ENCODE data around the gene SYNE2.
"Not testable (repeated sequence)": the region's sequence is repeated elsewhere in the genome, so short reads cannot be mapped to it uniquely, and the experiment has no call there.

SYNE2 gene

DNA sequence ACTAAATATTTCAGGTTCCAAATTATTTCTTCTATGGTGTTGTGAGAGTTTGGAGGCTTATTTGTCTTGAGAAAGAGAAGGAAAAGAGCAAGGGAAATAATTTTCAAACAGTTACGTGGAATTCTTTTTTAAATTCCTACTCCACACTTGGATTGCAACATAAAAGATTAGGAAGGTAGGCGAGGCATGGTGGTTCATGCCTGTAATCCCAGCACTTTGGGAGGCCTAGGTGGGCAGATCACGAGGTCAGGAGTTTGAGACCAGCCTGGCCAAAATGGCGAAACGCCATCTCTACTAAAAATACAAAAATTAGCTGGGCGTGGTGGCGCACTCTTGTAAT is 265.6 kb downstream of the SYNE2 start:
- not testable (repeated sequence) for H3K27ac ChIP-seq (ENCODE audit: insufficient read depth, low read length, poor library complexity, severe bottlenecking); H3K9me3 ChIP-seq (ENCODE audit: control insufficient read depth, low read length); H3K4me1 ChIP-seq (ENCODE audit: control insufficient read depth, insufficient read depth, low read length, poor library complexity, severe bottlenecking); H3K27me3 ChIP-seq (replicated peaks; ENCODE audit: control insufficient read depth, insufficient read depth, low read length, poor library complexity, severe bottlenecking); H3K4me3 ChIP-seq (ENCODE audit: insufficient read depth, low read depth, low read length, poor library complexity, severe bottlenecking); DNase-seq
- H3K36me3 ChIP-seq (ENCODE audit: control insufficient read depth, insufficient read depth, low read length): peaks cover 70% of the 10 kb centered on the region

GRCh38 chr14:64118892-64119291 is 266.1 kb downstream of the SYNE2 start:
- peaks cover 69% of the 10 kb centered on the region for H3K36me3 ChIP-seq (ENCODE audit: control insufficient read depth, insufficient read depth, low read length)
- no peaks in the 10 kb centered on the region for H3K9me3 ChIP-seq (ENCODE audit: control insufficient read depth, low read length)
- no peaks in the 10 kb centered on the region for H3K4me1 ChIP-seq (ENCODE audit: control insufficient read depth, insufficient read depth, low read length, poor library complexity, severe bottlenecking)
- H3K27ac ChIP-seq (ENCODE audit: insufficient read depth, low read length, poor library complexity, severe bottlenecking): no peak overlapping the region
- no peak for DNase-seq
- H3K4me3 ChIP-seq (ENCODE audit: insufficient read depth, low read depth, low read length, poor library complexity, severe bottlenecking): no peak overlapping the region
- no peaks in the 10 kb centered on the region for H3K27me3 ChIP-seq (replicated peaks; ENCODE audit: control insufficient read depth, insufficient read depth, low read length, poor library complexity, severe bottlenecking)

DNA sequence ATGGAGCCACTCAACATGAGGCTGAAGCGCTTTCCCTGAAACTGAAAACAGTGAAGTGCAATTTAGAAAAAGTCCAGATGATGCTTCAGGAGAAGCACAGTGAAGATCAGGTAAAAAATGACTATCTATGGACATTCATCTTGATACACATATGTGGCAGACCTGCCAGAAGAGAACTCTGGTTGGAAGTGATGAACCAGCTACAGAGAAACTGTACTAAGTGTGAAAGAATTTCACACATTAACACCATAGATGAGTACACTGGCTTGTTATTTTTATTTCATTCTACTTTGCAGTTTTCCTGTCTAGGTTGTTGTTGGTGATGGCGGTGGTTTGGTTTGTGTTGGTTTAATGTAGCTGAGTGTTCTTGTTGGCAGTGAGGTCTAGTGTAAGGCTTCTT is 266.7 kb downstream of the SYNE2 start:
- Histone ChIP-seq H3K9me3 (ENCODE audit: control insufficient read depth, low read length) (no peaks in the 10 kb centered on the region), H3K4me3 (ENCODE audit: insufficient read depth, low read depth, low read length, poor library complexity, severe bottlenecking) (no peak overlapping the region), H3K36me3 (ENCODE audit: control insufficient read depth, insufficient read depth, low read length) (peaks cover 63% of the 10 kb centered on the region), H3K4me1 (ENCODE audit: control insufficient read depth, insufficient read depth, low read length, poor library complexity, severe bottlenecking) (no peaks in the 10 kb centered on the region), H3K27me3 (replicated peaks; ENCODE audit: control insufficient read depth, insufficient read depth, low read length, poor library complexity, severe bottlenecking) (no peaks in the 10 kb centered on the region), H3K27ac (ENCODE audit: insufficient read depth, low read length, poor library complexity, severe bottlenecking) (no peak overlapping the region)
- no peak for DNase-seq

GRCh38 chr14:64119980-64120379 is 267.2 kb downstream of the SYNE2 start:
- no peak overlapping the region for H3K4me3 ChIP-seq (ENCODE audit: insufficient read depth, low read depth, low read length, poor library complexity, severe bottlenecking)
- no peaks in the 10 kb centered on the region for H3K4me1 ChIP-seq (ENCODE audit: control insufficient read depth, insufficient read depth, low read length, poor library complexity, severe bottlenecking)
- no peak overlapping the region for H3K27ac ChIP-seq (ENCODE audit: insufficient read depth, low read length, poor library complexity, severe bottlenecking)
- H3K9me3 ChIP-seq (ENCODE audit: control insufficient read depth, low read length): no peaks in the 10 kb centered on the region
- no peaks in the 10 kb centered on the region for H3K27me3 ChIP-seq (replicated peaks; ENCODE audit: control insufficient read depth, insufficient read depth, low read length, poor library complexity, severe bottlenecking)
- peaks cover 63% of the 10 kb centered on the region for H3K36me3 ChIP-seq (ENCODE audit: control insufficient read depth, insufficient read depth, low read length)
- DNase-seq: no peak

GRCh38 chr14:64123241-64123822 is 270.5 kb downstream of the SYNE2 start:
- no peak overlapping the region for H3K4me3 ChIP-seq (ENCODE audit: insufficient read depth, low read depth, low read length, poor library complexity, severe bottlenecking)
- peaks cover 79% of the 10 kb centered on the region for H3K36me3 ChIP-seq (ENCODE audit: control insufficient read depth, insufficient read depth, low read length)
- no peak overlapping the region for H3K27ac ChIP-seq (ENCODE audit: insufficient read depth, low read length, poor library complexity, severe bottlenecking)
- H3K27me3 ChIP-seq (replicated peaks; ENCODE audit: control insufficient read depth, insufficient read depth, low read length, poor library complexity, severe bottlenecking): no peaks in the 10 kb centered on the region
- no peaks in the 10 kb centered on the region for H3K9me3 ChIP-seq (ENCODE audit: control insufficient read depth, low read length)
- H3K4me1 ChIP-seq (ENCODE audit: control insufficient read depth, insufficient read depth, low read length, poor library complexity, severe bottlenecking): no peaks in the 10 kb centered on the region
- no peak for DNase-seq

- no peaks in the 10 kb centered on the region for H3K4me1 ChIP-seq (ENCODE audit: control insufficient read depth, insufficient read depth, low read length, poor library complexity, severe bottlenecking)
- peaks cover 83% of the 10 kb centered on the region for H3K36me3 ChIP-seq (ENCODE audit: control insufficient read depth, insufficient read depth, low read length)
Measured at GRCh38 chr14:64125270-64125669, 272.5 kb downstream of the SYNE2 start.

DNA sequence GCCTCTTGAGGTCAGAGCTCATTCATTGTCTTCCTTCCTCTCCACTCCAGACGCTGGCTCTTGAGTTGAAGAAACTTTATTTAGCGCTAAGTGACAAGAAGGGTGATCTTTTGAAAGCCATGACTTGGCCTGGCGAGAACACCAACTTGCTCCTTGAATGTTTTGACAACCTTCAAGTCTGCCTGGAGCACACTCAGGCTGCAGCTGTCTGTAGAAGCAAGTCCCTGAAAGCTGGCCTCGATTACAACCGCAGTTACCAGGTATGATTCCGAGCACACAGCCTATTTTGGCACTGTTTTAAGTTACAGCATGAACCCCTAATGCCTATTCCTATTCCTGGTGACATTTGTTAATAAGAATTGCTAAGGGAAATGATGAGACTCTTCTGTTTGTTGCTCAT is 273.7 kb downstream of the SYNE2 start:
- DNase-seq: no peak
- H3K4me3 ChIP-seq (ENCODE audit: insufficient read depth, low read depth, low read length, poor library complexity, severe bottlenecking): no peak overlapping the region
- peaks cover 81% of the 10 kb centered on the region for H3K36me3 ChIP-seq (ENCODE audit: control insufficient read depth, insufficient read depth, low read length)
- no peaks in the 10 kb centered on the region for H3K4me1 ChIP-seq (ENCODE audit: control insufficient read depth, insufficient read depth, low read length, poor library complexity, severe bottlenecking)
- H3K9me3 ChIP-seq (ENCODE audit: control insufficient read depth, low read length): no peaks in the 10 kb centered on the region
- H3K27me3 ChIP-seq (replicated peaks; ENCODE audit: control insufficient read depth, insufficient read depth, low read length, poor library complexity, severe bottlenecking): no peaks in the 10 kb centered on the region
- H3K27ac ChIP-seq (ENCODE audit: insufficient read depth, low read length, poor library complexity, severe bottlenecking): no peak overlapping the region

More at GRCh38 chr14:64125270-64125669, 272.5 kb downstream of the SYNE2 start:
- Histone ChIP-seq H3K27me3 (replicated peaks; ENCODE audit: control insufficient read depth, insufficient read depth, low read length, poor library complexity, severe bottlenecking) (no peaks in the 10 kb centered on the region), H3K9me3 (ENCODE audit: control insufficient read depth, low read length) (no peaks in the 10 kb centered on the region), H3K4me3 (ENCODE audit: insufficient read depth, low read depth, low read length, poor library complexity, severe bottlenecking) (no peak overlapping the region), H3K27ac (ENCODE audit: insufficient read depth, low read length, poor library complexity, severe bottlenecking) (no peak overlapping the region)
- no peak for DNase-seq

DNA sequence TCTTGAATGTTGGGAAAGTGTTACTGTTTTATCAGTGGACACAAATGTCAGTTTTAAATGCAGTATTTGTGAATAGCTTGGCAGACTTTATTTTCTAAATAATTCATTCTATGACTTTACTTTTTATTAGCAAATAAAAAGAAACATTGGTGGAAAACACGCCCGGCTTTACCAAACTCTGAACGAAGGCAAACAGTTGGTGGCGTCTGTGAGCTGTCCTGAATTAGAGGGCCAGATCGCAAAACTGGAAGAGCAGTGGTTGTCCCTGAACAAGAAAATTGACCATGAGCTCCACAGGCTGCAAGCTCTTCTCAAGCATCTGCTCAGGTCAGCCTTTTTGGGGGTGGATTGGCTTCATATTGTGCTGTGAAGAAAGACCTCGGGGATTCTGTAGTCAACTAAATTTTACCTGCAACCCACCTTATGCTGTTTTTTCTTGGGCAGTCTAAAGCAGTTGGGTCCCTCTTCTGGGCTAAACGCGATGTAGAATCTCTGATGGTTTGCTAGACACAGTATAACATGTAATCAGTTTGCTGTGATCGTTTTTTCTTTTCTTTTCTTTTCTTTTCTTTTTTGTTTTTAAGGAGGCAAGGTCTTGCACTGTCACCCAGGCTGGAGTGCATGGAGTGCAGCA is 285.0 kb downstream of the SYNE2 start:
- no peak for DNase-seq
- H3K27ac ChIP-seq (ENCODE audit: insufficient read depth, low read length, poor library complexity, severe bottlenecking): no peak overlapping the region
- peaks cover 57% of the 10 kb centered on the region for H3K36me3 ChIP-seq (ENCODE audit: control insufficient read depth, insufficient read depth, low read length)
- H3K4me3 ChIP-seq (ENCODE audit: insufficient read depth, low read depth, low read length, poor library complexity, severe bottlenecking): no peak overlapping the region
- H3K9me3 ChIP-seq (ENCODE audit: control insufficient read depth, low read length): no peaks in the 10 kb centered on the region
- no peaks in the 10 kb centered on the region for H3K27me3 ChIP-seq (replicated peaks; ENCODE audit: control insufficient read depth, insufficient read depth, low read length, poor library complexity, severe bottlenecking)
- no peaks in the 10 kb centered on the region for H3K4me1 ChIP-seq (ENCODE audit: control insufficient read depth, insufficient read depth, low read length, poor library complexity, severe bottlenecking)

DNA sequence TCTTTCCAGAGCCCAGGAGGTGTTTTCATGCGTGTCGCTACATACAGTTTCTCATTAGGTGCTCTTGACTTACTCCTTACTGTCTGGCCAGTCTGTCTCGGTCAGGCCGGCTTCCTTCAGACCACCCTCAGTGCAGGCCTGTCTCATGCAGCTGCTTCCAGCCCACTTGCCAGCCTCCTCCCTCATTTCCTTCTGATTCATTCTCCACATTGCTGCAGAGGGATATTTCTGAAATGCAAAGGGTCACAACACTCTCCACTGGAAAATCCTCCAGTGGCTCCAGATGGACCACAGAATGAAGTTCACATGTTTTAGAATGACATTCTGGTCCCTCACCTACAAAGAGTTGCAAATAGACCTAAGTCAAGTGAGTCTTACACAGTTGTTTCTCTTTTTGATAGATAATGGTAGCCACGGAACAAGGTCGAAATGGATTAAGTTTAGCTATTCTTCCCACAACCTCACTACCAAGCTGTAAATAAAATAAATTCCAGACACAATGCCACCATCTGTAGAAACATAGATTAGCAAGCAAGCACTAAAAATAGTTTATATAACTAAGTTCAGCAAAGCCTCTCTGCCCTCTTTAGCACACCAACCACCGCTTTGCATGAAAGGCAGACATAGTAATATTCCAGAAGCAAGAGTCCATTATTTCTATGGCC is 294.5 kb downstream of the SYNE2 start:
- Histone ChIP-seq H3K27me3 (replicated peaks; ENCODE audit: control insufficient read depth, insufficient read depth, low read length, poor library complexity, severe bottlenecking) (no peaks in the 10 kb centered on the region), H3K4me3 (ENCODE audit: insufficient read depth, low read depth, low read length, poor library complexity, severe bottlenecking) (no peak overlapping the region), H3K36me3 (ENCODE audit: control insufficient read depth, insufficient read depth, low read length) (peaks cover 66% of the 10 kb centered on the region), H3K27ac (ENCODE audit: insufficient read depth, low read length, poor library complexity, severe bottlenecking) (no peak overlapping the region), H3K9me3 (ENCODE audit: control insufficient read depth, low read length) (no peaks in the 10 kb centered on the region), H3K4me1 (ENCODE audit: control insufficient read depth, insufficient read depth, low read length, poor library complexity, severe bottlenecking) (no peaks in the 10 kb centered on the region)
- DNase-seq: no peak

DNA sequence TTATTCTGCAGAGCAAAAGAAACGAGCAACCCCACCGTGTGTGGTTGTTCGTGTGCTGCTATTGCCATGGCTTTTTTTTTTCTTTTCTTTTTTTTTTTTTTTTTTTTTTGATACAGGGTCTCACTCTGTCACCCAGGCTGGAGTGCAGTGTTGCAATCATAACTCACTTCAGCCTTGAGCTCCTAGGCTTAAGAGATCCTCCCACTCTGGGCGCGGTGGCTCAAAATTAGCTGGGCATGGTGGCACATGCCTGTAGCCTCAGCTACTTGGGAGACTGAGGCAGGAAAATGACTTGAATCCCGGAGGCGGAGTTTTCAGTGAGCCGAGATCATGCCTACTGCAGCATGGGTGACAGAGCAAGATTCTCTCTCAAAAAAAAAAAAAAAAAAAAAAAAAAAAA is 297.1 kb downstream of the SYNE2 start:
- DNase-seq: no peak
- Histone ChIP-seq H3K36me3 (ENCODE audit: control insufficient read depth, insufficient read depth, low read length) (peaks cover 59% of the 10 kb centered on the region), H3K27ac (ENCODE audit: insufficient read depth, low read length, poor library complexity, severe bottlenecking) (no peak overlapping the region), H3K9me3 (ENCODE audit: control insufficient read depth, low read length) (no peaks in the 10 kb centered on the region), H3K4me3 (ENCODE audit: insufficient read depth, low read depth, low read length, poor library complexity, severe bottlenecking) (no peak overlapping the region), H3K27me3 (replicated peaks; ENCODE audit: control insufficient read depth, insufficient read depth, low read length, poor library complexity, severe bottlenecking) (no peaks in the 10 kb centered on the region), H3K4me1 (ENCODE audit: control insufficient read depth, insufficient read depth, low read length, poor library complexity, severe bottlenecking) (no peaks in the 10 kb centered on the region)

Data from effector memory CD4-positive, alpha-beta T cell (primary cell).